HG03575 (cell line): ENCODE measurements around the gene DHDDS.
"Not testable (repeated sequence)": the region's sequence is repeated elsewhere in the genome, so short reads cannot be mapped to it uniquely, and the experiment has no call there.

ENCODE experiments used
- ATAC-seq: cut with Tn5 transposase; IDR thresholded peaks from one replicate; pipeline ENCODE4 v1.9.1; 2021; ENCODE audit not compliant: unreplicated experiment, insufficient number of reproducible peaks, low FRiP score; ENCODE audit errors: extremely low read depth

The DHDDS gene, protein sequence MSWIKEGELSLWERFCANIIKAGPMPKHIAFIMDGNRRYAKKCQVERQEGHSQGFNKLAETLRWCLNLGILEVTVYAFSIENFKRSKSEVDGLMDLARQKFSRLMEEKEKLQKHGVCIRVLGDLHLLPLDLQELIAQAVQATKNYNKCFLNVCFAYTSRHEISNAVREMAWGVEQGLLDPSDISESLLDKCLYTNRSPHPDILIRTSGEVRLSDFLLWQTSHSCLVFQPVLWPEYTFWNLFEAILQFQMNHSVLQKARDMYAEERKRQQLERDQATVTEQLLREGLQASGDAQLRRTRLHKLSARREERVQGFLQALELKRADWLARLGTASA

DNA sequence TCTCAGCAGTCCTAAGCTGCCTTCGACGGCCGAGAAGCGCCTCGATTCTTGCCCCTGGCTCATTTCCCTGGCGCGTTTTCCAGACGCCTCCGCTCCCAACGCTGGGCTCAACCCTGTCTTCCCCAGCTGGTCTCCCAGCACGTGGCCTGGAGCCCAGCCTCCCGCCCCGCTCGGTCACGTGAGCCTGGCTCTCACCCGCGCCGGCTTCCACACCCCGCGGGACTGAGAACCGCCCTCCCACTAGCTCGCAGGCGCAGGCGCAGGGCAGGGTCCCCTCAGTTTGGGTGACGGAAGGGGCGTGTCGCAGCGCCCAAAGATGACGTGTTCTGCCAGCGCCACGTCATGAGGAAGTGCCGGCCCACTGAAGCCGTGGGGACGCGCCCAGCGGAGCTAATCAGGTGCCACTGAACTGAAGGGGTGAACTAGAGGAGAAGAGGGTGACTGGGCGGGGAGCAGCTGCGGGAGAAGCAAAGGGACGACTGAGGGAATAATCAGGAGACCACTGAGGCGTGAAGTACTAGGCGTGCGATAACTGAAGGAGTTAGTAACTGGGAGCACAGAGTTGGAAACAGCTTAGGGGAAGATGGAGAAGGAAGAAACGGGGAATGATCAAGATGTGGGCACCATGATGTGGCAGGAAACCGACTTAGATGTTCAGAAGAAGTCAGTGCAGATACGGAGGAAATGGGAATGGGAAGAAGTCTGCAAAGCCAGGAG lies at the start of gene DHDDS:
DHDDS (plus strand) TSS at position 343 of the 717 bp plus-strand sequence. CDS start 625 bp downstream, outside the sequence.
- ATAC-seq: peak; percentile 65

GRCh38 chr1:26384076-26384475 lies 48.0 kb upstream of the DHDDS start:
- no peak for ATAC-seq

GRCh38 chr1:26385063-26385462 lies 47.1 kb upstream of the DHDDS start:
- ATAC-seq: not testable (repeated sequence)

- no peak for ATAC-seq
Observed at GRCh38 chr1:26387447-26387846, 44.7 kb upstream of the DHDDS start.

DNA sequence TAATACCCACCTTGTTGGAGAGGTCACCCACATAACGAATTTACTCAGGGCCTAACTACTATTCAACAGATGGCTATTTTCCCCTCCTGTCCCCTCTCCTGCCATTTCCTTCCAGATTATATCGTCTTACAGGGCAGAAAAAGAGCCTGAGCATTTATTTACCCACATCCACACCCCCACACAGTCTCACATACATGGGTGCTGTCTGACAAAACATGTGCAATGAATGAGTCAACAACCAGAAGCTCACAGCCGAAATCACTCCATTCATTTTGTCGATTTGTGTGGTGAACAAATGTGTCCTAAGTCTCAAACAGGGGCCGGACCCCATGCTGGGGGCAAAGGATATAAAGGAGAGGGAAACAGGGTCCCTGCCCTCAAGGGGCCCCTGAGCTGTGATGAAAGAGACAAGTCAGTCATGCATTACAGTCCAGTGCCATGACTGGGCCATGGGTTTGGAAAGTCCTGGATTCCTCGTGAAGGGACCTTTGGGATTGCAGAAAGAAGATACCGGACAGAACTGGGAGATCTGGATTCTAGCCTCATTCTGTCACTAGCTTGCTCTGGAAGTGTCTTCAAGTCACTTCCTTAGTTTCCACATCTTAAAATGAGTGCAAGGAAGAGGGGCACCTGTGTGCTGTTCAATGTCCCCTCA lies 43.2 kb upstream of the DHDDS start:
- ATAC-seq: no peak

GRCh38 chr1:26389604-26390247 lies 42.4 kb upstream of the DHDDS start:
- ATAC-seq: no peak

DNA sequence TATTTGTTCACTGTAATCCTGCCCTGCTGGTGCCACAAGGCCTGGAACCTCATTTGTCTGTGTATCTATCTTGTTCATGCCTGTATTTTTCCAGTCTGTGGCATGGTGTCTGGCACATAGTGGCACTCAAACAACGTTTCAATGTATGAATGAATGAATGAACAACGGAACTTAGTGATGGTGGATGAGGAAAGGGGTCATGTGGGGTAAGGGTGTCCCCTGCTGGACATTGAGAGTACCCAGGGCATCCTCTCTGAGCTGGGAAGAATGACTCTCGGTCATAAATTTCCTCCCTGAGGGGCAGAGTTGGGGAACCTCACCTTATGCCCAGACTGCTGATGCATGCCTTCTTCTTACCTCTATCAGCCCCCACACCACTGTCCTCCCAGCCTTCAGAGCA lies 40.7 kb upstream of the DHDDS start:
- no peak for ATAC-seq

DNA sequence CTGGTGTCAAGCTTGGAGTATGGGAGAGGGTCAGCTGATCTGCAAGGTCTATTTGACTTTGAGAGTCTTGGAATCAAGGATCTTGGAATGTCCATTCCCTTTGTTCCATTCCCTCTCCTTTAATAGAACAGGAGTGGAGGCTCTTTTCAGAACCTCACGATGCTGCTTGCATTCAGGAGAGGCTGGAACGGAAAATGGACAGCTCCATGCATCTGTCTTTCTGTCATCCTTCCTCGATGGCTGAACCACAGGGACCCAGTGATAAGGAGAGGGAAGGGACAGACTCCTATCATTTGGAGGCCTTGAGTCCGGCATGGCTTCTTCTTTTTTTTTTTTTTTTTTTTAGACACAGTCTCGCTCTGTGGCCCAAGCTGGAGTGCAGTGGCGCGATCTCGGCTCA lies 36.4 kb upstream of the DHDDS start:
- ATAC-seq: no peak

- ATAC-seq: no peak
Observed at GRCh38 chr1:26399034-26399433, 33.1 kb upstream of the DHDDS start.

DNA sequence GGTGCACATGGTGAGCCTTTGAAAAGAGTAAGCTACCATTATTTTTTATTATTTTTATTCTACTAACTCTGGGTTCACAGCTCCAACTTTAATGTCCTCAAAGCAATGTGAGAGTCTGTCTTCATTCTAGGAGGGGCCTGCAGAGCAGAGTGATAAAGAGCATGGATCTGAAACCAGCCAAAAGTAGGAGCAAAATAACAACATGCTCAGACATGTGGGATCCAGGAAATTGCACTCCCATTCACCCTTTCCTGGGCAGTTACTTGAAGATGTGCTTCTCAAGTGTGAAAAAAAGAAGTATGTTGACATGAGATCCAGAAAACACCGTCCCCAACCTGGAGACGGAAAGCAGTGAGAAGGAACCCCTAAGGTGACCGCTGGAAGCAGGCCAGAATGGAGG lies 30.2 kb upstream of the DHDDS start:
- ATAC-seq: no peak

DNA sequence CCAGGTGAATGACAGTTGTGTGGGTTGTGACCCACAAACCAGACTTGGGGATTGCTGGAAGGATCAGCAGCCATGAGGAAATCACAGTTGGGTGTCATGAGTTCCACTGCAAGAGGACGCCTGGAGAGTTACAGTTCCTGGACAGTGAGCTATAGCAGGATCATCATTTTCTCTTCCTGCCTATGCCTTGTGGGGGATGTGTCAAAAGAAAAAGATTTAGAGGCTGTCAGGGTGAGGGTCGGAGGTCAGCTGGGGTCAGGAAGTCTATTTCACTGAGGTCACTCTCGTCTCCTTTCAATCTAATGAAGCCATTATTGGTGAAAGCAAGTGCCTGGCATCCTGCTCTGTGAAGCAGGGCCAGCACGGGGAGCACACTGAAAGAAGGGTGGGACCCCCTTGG lies 28.5 kb upstream of the DHDDS start:
- ATAC-seq: no peak

GRCh38 chr1:26404641-26405040 lies 27.5 kb upstream of the DHDDS start:
- ATAC-seq: no peak

GRCh38 chr1:26405281-26405915 lies 26.7 kb upstream of the DHDDS start:
- ATAC-seq: no peak

DNA sequence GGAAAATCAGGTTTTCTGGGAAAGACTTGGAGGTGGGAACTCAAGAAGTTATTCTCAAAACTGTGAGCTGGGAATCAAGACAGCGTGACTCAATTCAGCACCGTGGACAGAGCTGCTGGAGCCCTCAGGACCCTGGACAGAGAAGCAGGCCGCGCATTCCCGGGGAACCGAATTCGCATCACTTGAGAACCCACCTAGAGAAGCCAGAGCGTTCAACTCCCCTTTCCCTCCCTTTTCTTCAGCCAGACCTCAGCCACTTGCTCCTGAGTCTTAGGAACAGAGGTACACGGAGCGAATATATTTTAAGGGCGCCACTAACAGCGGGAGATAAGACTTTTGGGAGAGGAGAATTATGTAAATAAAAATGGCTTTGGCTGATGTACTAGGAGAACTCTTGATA lies 23.5 kb upstream of the DHDDS start:
- no peak for ATAC-seq

GRCh38 chr1:26409191-26409807 lies 22.8 kb upstream of the DHDDS start:
- no peak for ATAC-seq

DNA sequence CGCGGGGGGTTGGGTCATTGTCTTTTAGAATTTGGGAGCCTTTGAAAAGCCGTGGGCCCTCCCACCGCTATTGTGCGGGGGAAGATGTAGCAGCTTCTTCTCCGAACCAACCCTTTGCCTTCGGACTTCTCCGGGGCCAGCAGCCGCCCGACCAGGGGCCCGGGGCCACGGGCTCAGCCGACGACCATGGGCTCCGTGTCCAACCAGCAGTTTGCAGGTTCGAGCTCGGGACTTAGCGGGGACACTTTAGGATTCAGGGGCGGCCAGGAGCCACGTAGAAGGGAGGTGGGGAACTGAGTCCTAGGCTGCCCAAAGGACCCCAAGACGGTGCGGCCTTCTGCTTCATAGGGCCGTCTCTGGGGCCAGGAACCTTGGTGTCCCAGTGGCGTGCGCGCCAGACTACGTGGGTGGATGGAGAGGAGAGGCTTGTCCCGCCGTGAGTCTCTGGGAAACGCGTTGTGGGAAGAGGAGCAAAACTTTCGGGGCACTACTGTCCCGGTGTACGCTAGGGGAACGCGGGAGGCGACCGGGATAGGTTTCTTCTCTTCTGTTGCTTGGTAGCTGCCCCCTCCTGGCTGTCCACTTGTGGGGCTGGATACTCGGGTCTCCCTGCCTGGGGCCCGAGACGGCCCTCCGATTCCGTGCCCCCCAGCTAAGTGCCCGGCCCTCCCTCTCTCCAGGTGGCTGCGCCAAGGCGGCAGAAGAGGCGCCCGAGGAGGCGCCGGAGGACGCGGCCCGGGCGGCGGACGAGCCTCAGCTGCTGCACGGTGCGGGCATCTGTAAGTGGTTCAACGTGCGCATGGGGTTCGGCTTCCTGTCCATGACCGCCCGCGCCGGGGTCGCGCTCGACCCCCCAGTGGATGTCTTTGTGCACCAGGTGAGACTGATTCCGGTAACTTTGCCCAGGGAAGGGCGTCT lies 21.2 kb upstream of the DHDDS start, which contains the start of gene LIN28A:
LIN28A (plus strand) TSS at position 112 of the 918 bp plus-strand sequence; CDS start at position 187, 75 bp downstream.
- no peak for ATAC-seq

DNA sequence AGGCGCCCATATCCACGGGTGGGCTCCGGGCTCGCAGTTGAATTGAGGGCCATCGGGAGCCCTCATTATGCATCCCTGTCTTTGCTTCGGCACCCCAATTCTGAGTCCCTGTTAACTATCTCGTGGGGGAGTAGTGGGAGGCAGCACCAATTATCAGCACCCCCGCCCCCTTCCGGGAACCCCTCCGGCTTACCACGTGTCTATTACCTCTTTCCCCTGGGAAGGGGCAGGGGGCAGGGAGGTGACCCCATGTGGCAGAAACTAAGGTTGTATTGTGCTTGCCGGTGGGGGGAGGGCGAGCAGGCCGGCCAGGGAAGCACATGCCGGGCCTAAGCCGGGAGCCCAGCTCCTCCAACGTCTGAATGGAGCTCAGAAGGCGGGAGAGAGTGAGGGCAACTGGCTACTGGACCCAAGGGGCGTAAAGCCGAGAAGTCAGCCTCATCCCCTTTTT lies 20.5 kb upstream of the DHDDS start:
- no peak for ATAC-seq
